Rectal smooth muscle tissue (tissue), 1 donor: ENCODE results near the gene SIL1.
"Not testable (repeated sequence)": the region's sequence is repeated elsewhere in the genome, so short reads cannot be mapped to it uniquely, and the experiment has no call there.

Experiments
- H3K27ac ChIP-seq: one replicate; pipeline ENCODE4 v1.7.0; 2013; ENCODE audit warnings: low read depth, low read length, inconsistent platforms
- H3K27me3 ChIP-seq: one replicate; pipeline ENCODE4 v1.7.0; 2013; ENCODE audit warnings: low read length; ENCODE audit not compliant: control insufficient read depth, insufficient read depth
- H3K36me3 ChIP-seq: one replicate; pipeline ENCODE4 v1.7.0; 2013; ENCODE audit warnings: low read length; ENCODE audit not compliant: control insufficient read depth, insufficient read depth
- H3K4me1 ChIP-seq: one replicate; pipeline ENCODE4 v1.7.0; 2013; ENCODE audit warnings: low read length; ENCODE audit not compliant: control insufficient read depth, insufficient read depth
- H3K4me3 ChIP-seq: one replicate; pipeline ENCODE4 v1.7.0; 2013; ENCODE audit warnings: low read length
- H3K9ac ChIP-seq: one replicate; pipeline ENCODE4 v1.7.0; 2013; ENCODE audit warnings: low read length

The SIL1 gene

DNA sequence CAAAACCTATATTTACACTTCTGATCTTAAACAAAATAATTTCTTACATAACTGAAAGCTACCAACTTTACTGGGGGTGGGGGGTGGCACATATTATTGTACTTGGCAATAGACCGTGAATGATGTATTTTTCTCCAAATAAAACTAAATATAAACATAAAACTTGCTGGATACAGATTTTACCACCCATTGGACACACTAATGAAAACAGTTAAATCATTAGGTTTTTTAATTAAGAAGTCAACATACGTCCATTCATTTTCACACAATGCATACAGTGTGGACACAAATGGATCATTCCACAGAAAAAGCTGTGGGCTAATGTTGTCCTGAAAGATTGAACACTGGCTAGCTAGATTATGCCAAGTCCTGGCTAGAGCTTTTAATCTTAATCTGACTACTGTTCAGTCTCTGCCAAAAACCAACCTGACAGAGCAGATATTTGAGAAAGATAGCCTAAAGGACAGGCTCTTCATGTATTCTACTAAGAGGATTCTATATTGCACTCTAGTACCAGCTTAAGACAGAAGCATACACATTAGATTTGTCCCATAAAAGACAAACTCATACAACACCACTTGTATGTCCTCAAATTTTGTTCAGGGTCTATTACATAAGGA lies 118.1 kb downstream of the SIL1 start:
- Histone ChIP-seq H3K4me1 (no peaks in the 10 kb centered on the region), H3K36me3 (no peaks in the 10 kb centered on the region), H3K9ac (no peak overlapping the region), H3K4me3 (no peak overlapping the region), H3K27me3 (no peaks in the 10 kb centered on the region), H3K27ac (no peak overlapping the region)

DNA sequence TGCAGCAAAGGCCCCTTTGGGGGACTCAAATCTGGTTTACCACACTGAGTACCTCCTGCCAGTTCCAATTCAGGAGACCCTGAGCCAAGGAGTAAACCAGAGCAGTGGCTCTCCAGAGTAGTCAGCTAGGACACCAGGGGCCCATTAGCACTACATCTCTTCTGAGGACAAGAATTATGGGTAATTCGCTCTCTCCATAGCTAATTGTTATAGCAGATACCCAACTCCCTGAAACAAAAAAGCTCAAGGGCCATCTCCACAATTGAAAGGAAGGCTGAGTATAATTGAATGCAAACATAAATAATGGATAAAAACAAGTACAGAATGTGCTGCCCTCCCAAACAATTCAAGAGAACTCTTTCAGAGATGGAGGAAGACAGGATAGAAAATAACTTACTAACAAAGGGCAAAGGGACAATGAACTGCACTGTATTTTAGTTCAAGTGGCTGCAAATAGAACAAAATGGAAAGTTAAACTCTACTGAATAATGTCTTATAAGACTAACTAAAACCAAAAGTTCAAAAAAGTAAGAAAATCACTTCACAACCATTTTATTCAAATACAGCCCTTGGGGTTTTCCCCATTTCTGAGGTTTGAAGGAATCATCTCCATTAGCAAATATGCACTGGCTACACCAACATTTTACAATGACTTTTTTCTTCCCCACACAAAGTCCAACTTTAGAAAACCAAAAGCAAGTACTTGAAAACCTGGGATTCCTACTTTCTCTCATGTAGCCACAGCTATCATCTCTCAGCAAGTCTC lies 118.8 kb downstream of the SIL1 start:
- Histone ChIP-seq H3K36me3 (no peaks in the 10 kb centered on the region), H3K27me3 (no peaks in the 10 kb centered on the region), H3K9ac (no peak overlapping the region), H3K4me3 (no peak overlapping the region), H3K27ac (no peak overlapping the region), H3K4me1 (no peaks in the 10 kb centered on the region)

DNA sequence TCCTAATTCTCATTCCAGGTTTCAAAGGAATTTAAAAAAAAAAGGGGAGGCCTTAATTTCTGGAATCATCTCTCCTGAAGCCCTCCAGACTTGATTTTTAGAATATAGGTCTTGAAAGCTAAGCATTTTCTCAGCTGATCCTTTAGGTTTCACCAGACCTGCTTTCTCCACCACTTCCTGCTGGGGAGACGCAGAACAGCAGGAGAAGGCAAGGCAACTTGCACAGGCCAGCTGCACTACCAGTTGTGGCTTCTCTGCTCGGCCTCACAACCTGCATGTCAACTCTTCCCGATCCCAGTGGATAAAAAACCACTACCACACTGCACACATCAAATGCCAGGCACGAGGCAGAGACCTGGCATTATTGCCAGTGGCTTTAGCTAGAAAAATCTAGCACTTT lies 119.8 kb downstream of the SIL1 start:
- Histone ChIP-seq H3K4me1 (no peaks in the 10 kb centered on the region), H3K27ac (no peak overlapping the region), H3K4me3 (no peak overlapping the region), H3K27me3 (no peaks in the 10 kb centered on the region), H3K36me3 (no peaks in the 10 kb centered on the region), H3K9ac (no peak overlapping the region)

DNA sequence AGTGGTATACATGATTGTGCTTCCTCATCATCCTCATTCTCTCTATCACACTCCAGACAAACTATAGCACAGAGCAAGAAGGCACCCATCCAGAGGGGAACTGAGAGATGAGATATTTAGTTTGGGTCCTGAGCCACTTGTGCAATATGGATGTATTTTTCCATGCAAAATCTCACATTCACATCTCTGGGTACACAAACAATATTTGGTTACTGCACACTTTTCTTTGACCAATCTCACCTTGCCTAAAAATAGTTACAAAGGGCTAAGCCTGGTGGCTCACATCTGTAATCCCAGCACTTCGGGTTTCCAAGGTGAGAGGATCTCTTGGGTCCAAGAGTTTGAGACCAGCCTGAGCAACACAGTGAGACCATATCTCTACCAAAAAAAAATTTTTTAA lies 120.3 kb downstream of the SIL1 start:
- Histone ChIP-seq H3K4me1 (no peaks in the 10 kb centered on the region), H3K4me3 (no peak overlapping the region), H3K27ac (no peak overlapping the region), H3K27me3 (no peaks in the 10 kb centered on the region), H3K36me3 (no peaks in the 10 kb centered on the region), H3K9ac (no peak overlapping the region)

DNA sequence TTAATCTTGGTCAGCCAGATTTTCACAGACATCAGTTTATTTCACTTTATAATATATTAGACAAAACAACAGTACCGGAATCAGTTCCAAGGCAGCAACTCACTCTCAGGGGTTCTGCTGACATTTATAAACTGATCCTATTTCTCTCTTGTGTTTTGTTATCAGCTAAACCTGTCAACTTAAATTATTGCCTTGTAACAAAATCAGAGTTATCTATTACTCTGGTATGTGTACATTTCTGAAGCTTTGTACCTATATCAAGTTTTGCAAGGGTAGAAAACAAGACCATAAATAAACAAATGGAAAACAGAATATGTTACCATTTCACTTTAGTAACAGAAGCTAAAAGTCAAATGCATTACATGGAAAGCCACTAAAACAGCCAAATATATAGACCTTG lies 122.1 kb downstream of the SIL1 start:
- no peaks in the 10 kb centered on the region for H3K27me3 ChIP-seq
- no peaks in the 10 kb centered on the region for H3K4me1 ChIP-seq
- H3K4me3 ChIP-seq: no peak overlapping the region
- H3K9ac ChIP-seq: no peak overlapping the region
- no peaks in the 10 kb centered on the region for H3K36me3 ChIP-seq
- H3K27ac ChIP-seq: peak overlapping the region; percentile 31

DNA sequence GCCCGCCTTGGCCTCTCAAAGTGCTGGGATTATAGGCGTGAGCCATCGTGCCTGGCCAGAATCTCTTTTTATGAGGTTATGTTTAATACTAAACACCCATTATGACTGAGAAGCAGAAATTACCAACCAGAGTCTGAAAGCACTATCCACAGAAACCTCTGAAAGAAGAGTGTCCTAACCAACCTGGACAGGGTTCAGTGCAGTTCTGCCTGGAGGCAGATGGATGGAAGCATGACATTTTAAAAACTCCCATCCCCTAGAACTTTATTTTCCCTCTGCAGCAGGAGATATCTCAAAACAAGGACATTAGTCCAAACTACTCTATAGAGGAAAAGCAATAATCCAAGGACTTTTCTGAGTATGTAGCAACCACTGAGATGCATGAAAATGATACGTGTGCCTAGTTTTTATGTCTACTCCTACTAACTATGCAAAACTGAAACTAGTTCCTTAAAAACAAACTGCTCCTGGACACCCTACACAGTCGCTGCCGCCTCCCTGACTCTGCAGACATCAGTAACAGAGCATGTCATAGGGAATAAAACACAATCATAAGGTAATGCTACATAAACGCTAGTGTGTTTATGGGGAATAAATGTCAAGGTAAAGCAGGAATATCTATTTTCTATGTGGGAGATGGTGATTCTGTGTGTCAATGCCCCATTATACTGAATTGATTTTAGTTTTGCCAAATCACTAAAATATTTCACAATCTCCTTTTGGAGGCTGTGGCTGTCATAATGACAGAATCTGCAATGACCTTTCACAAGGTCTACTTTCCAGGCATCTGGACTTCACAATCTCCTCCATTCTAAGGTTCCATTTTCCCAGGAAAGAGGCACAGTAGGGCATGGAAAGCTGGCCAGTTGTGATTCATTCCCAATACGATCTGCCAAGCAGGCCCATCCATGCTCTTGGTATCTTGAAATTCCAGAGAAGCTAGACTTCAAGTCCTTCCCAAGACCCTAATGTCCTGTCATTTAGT lies 122.8 kb downstream of the SIL1 start:
- no peak overlapping the region for H3K4me3 ChIP-seq
- H3K27ac ChIP-seq: peak overlapping the region; percentile 31
- no peaks in the 10 kb centered on the region for H3K36me3 ChIP-seq
- no peaks in the 10 kb centered on the region for H3K27me3 ChIP-seq
- no peaks in the 10 kb centered on the region for H3K4me1 ChIP-seq
- no peak overlapping the region for H3K9ac ChIP-seq

DNA sequence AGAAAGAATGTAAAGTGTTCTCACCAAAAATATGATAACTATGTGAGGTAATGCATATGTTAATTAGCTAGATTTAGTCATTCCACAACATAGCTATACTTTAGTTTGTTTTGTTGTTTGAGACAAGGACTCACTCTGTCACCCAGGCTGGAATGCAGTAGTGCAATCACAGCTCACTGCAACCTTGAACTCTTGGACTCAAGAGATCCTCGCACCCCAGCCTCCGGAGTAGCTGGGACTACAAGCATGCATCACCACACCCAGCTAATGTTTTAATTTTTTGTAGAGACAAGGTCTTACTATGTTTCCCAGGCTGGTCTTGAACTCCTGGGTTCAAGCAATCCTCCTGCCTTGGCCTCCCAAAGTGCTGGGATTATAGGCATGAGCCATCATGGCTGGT lies 124.2 kb downstream of the SIL1 start:
- H3K27me3 ChIP-seq, H3K36me3 ChIP-seq, H3K4me1 ChIP-seq, H3K4me3 ChIP-seq, H3K9ac ChIP-seq, H3K27ac ChIP-seq: not testable (repeated sequence)

DNA sequence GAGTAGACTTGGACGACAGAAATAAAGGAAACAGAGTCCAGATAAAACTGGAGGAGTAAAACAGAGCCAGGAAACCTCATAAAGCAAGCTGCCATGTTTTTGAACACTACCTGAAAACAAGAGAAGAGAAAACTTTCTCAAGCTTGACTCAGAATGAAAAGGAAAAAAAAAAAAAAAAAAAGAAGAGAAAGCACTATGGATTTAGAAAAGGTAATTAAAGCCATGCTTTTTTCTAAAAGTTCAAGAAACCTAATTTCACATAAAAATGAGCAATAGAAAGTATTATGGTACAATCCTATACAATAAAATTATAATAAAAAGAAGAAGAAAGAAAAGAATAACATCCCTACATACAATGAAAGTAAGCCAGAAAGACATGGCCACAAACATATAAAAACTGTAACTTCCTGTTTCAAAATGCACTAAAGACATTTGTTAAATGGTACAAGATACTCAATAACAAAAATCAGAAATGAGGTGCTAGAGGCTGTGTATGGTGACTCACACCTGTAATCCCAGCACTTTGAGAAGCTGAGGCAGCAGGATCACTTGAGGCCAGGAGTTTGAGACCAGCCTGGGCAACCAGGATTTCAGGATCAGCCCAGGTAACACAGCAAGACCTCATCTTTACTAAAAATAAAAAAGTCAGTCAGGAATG lies 129.5 kb downstream of the SIL1 start:
- Histone ChIP-seq H3K27ac (no peak overlapping the region), H3K4me1 (no peaks in the 10 kb centered on the region), H3K36me3 (no peaks in the 10 kb centered on the region), H3K27me3 (no peaks in the 10 kb centered on the region), H3K4me3 (no peak overlapping the region), H3K9ac (no peak overlapping the region)

DNA sequence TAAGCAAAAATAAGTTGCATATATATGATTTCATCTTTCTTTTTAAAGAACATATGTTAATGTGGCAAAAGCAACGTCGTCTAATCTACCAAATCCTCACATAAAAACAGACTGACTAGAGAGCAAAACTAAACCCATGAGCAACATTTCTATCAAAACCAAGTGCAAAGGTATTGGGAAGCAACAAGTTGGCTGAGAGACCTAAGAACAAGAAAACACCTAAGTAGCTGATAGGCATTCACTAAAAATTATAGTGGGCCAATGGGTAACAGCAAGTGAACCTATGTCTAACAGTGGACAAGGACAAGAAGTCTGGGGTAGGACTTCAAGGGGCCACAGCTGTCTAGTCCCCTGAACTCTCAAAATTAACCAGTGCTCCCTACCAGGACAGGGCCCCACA lies 130.1 kb downstream of the SIL1 start:
- H3K4me1 ChIP-seq: no peaks in the 10 kb centered on the region
- no peaks in the 10 kb centered on the region for H3K36me3 ChIP-seq
- no peak overlapping the region for H3K4me3 ChIP-seq
- H3K9ac ChIP-seq: no peak overlapping the region
- H3K27me3 ChIP-seq: no peaks in the 10 kb centered on the region
- no peak overlapping the region for H3K27ac ChIP-seq

DNA sequence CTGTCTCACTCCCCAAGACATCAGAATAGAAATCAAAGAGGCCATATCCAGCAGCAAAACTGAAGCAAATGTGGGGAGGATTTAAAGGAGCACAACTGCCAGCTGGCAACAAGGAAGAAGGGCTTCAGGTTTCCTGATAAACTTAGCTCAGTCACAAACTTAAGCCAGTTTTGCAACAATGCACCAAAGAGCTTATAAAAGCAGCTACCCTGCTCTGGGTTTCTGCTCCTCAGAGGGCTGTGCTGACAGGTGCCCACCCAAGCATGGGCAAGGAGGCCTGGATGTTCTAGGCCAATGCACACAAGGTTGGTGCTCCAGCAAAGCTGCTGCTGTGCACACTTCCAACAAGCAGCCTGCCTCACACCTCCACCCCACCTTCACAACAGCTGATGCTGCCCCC lies 132.9 kb downstream of the SIL1 start:
- Histone ChIP-seq H3K4me3 (no peak overlapping the region), H3K4me1 (no peaks in the 10 kb centered on the region), H3K27ac (no peak overlapping the region), H3K36me3 (no peaks in the 10 kb centered on the region), H3K9ac (no peak overlapping the region), H3K27me3 (no peaks in the 10 kb centered on the region)

DNA sequence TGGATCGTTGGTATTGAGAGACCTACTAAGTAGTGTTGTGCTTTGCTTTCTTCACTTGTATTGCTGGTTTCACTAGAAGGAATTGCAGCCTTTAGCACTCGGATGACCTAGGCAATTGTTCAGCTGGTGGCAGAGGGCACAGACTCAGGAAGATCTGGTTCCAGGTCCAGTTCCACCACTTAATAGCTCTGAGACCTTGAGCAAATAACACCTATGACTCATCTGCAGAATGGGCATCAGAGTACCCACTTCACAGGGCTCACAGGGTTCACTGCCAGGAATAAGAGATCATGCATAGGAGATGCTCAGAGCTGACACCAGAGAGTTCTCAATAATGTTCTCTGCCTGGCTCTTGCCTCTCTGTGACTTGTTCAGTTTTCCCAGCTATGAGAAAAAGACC lies 133.6 kb downstream of the SIL1 start:
- Histone ChIP-seq H3K36me3 (no peaks in the 10 kb centered on the region), H3K4me3 (no peak overlapping the region), H3K27me3 (no peaks in the 10 kb centered on the region), H3K27ac (no peak overlapping the region), H3K4me1 (no peaks in the 10 kb centered on the region), H3K9ac (no peak overlapping the region)

DNA sequence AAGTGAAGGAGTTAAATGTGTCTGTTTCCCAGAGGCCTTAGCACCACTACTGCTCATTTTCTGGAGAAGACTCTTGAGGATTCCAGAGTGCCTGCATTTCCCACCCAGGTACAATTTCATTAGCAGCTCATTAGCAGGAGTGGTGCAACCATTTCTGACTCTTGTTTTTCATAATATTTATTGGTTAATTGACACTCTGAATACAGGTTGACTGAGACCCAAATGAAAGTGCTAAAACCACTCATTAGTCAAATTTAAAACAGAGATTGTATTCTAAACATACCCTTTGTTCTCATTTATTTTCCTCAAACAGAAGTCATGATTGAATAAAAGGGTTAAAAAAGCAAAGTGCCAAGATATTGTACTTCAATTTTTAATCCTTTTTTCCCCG lies 134.5 kb downstream of the SIL1 start:
- H3K9ac ChIP-seq: no peak overlapping the region
- H3K27me3 ChIP-seq: no peaks in the 10 kb centered on the region
- H3K4me1 ChIP-seq: no peaks in the 10 kb centered on the region
- H3K36me3 ChIP-seq: no peaks in the 10 kb centered on the region
- no peak overlapping the region for H3K27ac ChIP-seq
- H3K4me3 ChIP-seq: no peak overlapping the region
